ENCODE data around the gene ZMYM2. TPM values are rescaled to one million over a fixed set of nuclear protein-coding genes. Genes with fewer than 3 reads are reported as not detected.

Gene ZMYM2
- total RNA-seq, 1 donor from 2014 or later = 92.1 TPM

DNA sequence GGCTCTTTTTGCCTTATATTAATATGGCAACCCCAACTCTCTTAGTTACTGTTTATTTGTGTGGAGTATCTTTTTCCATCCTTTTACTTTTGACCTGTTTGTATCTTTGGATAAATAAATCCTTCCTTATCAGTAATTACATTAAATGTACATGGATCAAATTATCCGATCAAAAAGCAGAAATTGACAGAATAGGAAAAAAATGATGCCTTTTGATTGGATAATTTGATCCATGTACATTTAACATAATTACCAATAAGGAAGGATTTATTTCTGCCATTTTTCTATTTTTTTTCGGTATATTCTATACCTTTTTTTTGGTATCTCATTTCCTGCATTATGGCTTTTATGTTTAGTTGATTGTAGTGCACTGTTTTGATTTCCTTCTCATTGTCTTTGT, 57.2 kb downstream of the ZMYM2 start:
- TF ChIP-seq, protein P1, sequence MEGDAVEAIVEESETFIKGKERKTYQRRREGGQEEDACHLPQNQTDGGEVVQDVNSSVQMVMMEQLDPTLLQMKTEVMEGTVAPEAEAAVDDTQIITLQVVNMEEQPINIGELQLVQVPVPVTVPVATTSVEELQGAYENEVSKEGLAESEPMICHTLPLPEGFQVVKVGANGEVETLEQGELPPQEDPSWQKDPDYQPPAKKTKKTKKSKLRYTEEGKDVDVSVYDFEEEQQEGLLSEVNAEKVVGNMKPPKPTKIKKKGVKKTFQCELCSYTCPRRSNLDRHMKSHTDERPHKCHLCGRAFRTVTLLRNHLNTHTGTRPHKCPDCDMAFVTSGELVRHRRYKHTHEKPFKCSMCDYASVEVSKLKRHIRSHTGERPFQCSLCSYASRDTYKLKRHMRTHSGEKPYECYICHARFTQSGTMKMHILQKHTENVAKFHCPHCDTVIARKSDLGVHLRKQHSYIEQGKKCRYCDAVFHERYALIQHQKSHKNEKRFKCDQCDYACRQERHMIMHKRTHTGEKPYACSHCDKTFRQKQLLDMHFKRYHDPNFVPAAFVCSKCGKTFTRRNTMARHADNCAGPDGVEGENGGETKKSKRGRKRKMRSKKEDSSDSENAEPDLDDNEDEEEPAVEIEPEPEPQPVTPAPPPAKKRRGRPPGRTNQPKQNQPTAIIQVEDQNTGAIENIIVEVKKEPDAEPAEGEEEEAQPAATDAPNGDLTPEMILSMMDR (IDR thresholded peaks at IDR 0.05) = no peak
- Mint-ChIP-seq H3K9me3 (ENCODE audit: unreplicated experiment) (peaks cover 40% of the 10 kb centered on the region), H3K27ac (ENCODE audit: unreplicated experiment) (no peak overlapping the region), H3K4me1 (ENCODE audit: unreplicated experiment) (no peaks in the 10 kb centered on the region), H3K36me3 (ENCODE audit: unreplicated experiment) (peaks cover 68% of the 10 kb centered on the region), H3K4me3 (ENCODE audit: unreplicated experiment) (no peak overlapping the region), H3K27me3 (ENCODE audit: unreplicated experiment) (no peaks in the 10 kb centered on the region)
- DNase-seq (ENCODE audit: extremely low spot score, unreplicated experiment) = no peak

DNA sequence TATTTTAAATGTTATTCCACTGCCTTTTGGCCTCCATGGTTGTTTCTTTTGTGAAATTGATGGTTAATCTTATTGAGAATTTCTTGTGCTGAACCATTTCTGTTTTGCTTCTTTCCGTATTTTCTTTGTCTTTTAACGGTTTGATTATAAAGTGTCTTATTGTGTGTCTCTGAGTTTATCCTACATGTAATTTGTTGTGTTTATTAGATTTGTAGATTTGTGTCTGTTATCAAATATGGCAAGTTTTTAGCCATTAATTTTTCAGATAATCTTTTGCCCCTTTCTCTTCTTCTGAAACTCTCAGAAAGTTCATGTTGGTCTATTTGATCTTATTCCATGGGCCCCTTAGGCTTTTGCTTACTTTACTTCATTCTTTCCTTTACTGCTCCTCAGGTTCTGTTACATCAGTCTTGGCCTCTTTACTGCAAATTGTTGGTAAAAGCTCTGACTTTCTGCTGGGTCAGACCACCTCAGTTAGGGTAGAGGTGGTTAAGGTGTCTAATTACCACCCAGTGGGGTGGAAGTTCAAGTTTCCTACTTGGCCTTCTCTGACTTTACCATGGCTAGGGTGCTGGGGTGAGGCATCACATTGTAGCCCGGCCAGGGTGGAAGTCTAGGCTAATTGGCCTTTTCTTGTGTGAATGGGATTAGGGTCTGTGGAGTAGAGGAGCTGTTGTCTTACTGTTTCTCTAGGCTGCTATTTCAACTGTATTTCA, 58.3 kb downstream of the ZMYM2 start:
- H3K27ac Mint-ChIP-seq (ENCODE audit: unreplicated experiment) = no peak overlapping the region
- H3K9me3 Mint-ChIP-seq (ENCODE audit: unreplicated experiment) = peaks cover 40% of the 10 kb centered on the region
- no peaks in the 10 kb centered on the region for H3K27me3 Mint-ChIP-seq (ENCODE audit: unreplicated experiment)
- no peak overlapping the region for H3K4me3 Mint-ChIP-seq (ENCODE audit: unreplicated experiment)
- H3K4me1 Mint-ChIP-seq (ENCODE audit: unreplicated experiment) = peaks cover 8% of the 10 kb centered on the region
- TF ChIP-seq, protein P1 (IDR thresholded peaks at IDR 0.05) = no peak
- DNase-seq (ENCODE audit: extremely low spot score, unreplicated experiment) = no peak
- peaks cover 71% of the 10 kb centered on the region for H3K36me3 Mint-ChIP-seq (ENCODE audit: unreplicated experiment)

DNA sequence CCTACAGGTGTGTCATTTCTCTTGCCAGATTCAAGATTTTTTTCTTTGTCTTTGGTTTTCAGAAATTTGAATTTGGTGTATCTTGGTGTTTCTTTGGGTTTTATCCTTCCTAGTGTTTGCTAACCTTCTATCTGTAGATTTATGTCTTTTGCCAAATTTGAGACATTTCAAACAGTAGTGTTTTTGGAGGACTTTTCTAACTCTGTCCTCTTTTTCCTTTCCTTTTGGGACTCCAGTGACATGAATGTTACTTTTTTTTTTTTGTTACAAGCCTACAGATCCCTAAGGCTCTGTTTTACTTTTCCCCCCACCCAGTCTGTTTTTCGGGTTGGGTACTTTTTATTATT, 58.8 kb downstream of the ZMYM2 start:
- TF ChIP-seq, protein P1 (IDR thresholded peaks at IDR 0.05) = no peak
- Mint-ChIP-seq H3K4me3 (ENCODE audit: unreplicated experiment) (no peak overlapping the region), H3K9me3 (ENCODE audit: unreplicated experiment) (peaks cover 40% of the 10 kb centered on the region), H3K27me3 (ENCODE audit: unreplicated experiment) (no peaks in the 10 kb centered on the region), H3K36me3 (ENCODE audit: unreplicated experiment) (peaks cover 72% of the 10 kb centered on the region), H3K4me1 (ENCODE audit: unreplicated experiment) (peaks cover 13% of the 10 kb centered on the region), H3K27ac (ENCODE audit: unreplicated experiment) (no peak overlapping the region)
- no peak for DNase-seq (ENCODE audit: extremely low spot score, unreplicated experiment)

DNA sequence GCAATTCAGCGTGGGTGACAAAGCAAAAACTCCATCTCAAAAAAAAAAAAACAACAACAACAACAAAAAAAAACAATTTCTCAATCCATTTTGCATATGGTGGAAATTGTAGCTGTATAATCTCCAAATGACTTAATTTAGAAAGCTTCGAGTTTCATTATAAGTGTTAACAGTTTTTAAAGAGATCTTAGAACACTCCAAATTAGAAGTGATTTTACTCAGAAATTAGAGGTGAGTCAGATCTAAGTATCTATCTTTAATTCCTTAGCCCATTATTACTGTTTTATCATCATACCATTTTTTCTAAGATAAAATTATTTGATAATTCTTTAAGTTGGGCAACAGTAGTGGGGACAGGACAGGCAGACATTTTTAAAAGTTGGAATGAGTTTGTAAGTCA, 60.5 kb downstream of the ZMYM2 start:
- Mint-ChIP-seq H3K27me3 (ENCODE audit: unreplicated experiment) (no peaks in the 10 kb centered on the region), H3K4me3 (ENCODE audit: unreplicated experiment) (no peak overlapping the region), H3K4me1 (ENCODE audit: unreplicated experiment) (peaks cover 15% of the 10 kb centered on the region), H3K9me3 (ENCODE audit: unreplicated experiment) (peaks cover 36% of the 10 kb centered on the region), H3K27ac (ENCODE audit: unreplicated experiment) (no peak overlapping the region), H3K36me3 (ENCODE audit: unreplicated experiment) (peaks cover 60% of the 10 kb centered on the region)
- DNase-seq (ENCODE audit: extremely low spot score, unreplicated experiment) = no peak
- TF ChIP-seq, protein P1 (IDR thresholded peaks at IDR 0.05) = no peak

DNA sequence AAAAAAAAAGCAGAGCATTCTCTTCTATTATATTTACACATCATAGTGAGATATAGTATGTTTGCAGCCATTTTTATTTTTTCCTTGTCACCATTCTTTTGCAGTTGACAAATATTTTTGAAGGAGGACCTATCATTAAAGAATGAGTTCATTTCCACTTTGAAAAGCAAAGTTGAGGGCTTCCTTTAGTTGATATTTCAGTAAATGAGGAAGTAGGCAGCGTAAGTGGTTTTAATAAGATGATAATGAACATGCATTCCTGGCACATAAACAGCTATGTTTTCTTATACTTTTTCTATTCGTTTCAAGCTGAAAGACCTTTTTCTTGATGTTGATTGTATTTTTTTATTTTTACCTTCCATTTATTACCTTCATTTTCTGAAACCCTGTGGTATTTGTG, 66.2 kb downstream of the ZMYM2 start:
- Mint-ChIP-seq H3K4me3 (ENCODE audit: unreplicated experiment) (no peak overlapping the region), H3K36me3 (ENCODE audit: unreplicated experiment) (peaks cover 42% of the 10 kb centered on the region), H3K4me1 (ENCODE audit: unreplicated experiment) (peaks cover 15% of the 10 kb centered on the region), H3K9me3 (ENCODE audit: unreplicated experiment) (no peaks in the 10 kb centered on the region), H3K27me3 (ENCODE audit: unreplicated experiment) (no peaks in the 10 kb centered on the region), H3K27ac (ENCODE audit: unreplicated experiment) (peak overlapping the region; percentile 35)
- TF ChIP-seq, protein P1 (IDR thresholded peaks at IDR 0.05) = no peak
- DNase-seq (ENCODE audit: extremely low spot score, unreplicated experiment) = no peak

Data from osteocyte (in vitro differentiated cells).